ENCODE data around the gene ABL2. TPM values are rescaled to one million over a fixed set of nuclear protein-coding genes. Genes with fewer than 3 reads are reported as not detected.
"Not testable (repeated sequence)": the region's sequence is repeated elsewhere in the genome, so short reads cannot be mapped to it uniquely, and the experiment has no call there.

Gene ABL2
- total RNA-seq, 2 donors from 2014 or later: 20.2 to 28.0 TPM

GRCh38 chr1:179202161-179202560 lies 27.3 kb downstream of the ABL2 start:
- H3K9ac ChIP-seq (ENCODE audit: extremely low read depth, low read length, poor library complexity, severe bottlenecking): no peak overlapping the region
- no peaks in the 10 kb centered on the region for H3K4me1 ChIP-seq (ENCODE audit: control insufficient read depth, insufficient read depth, low read length)
- no peaks in the 10 kb centered on the region for H3K9me3 ChIP-seq (ENCODE audit: control insufficient read depth, low read length)
- no peaks in the 10 kb centered on the region for H3K9me3 Mint-ChIP-seq
- H3K4me1 Mint-ChIP-seq: no peaks in the 10 kb centered on the region
- 96% methylated on average over 1 of the region's 1 CpG; no CpG with 5 or more reads in 1 of the 2 experiments for WGBS, 2 experiments (ENCODE audit: insufficient coverage in 1 of 2, insufficient read length in 1 of 2)
- no peak overlapping the region for H3K4me3 ChIP-seq (ENCODE audit: low read length)
- H3K27ac ChIP-seq (ENCODE audit: low read depth, low read length): no peak overlapping the region
- H3K4me3 Mint-ChIP-seq: no peak overlapping the region
- no peaks in the 10 kb centered on the region for H3K36me3 Mint-ChIP-seq (ENCODE audit: low read depth)
- no peak for DNase-seq
- TF ChIP-seq, protein P1, sequence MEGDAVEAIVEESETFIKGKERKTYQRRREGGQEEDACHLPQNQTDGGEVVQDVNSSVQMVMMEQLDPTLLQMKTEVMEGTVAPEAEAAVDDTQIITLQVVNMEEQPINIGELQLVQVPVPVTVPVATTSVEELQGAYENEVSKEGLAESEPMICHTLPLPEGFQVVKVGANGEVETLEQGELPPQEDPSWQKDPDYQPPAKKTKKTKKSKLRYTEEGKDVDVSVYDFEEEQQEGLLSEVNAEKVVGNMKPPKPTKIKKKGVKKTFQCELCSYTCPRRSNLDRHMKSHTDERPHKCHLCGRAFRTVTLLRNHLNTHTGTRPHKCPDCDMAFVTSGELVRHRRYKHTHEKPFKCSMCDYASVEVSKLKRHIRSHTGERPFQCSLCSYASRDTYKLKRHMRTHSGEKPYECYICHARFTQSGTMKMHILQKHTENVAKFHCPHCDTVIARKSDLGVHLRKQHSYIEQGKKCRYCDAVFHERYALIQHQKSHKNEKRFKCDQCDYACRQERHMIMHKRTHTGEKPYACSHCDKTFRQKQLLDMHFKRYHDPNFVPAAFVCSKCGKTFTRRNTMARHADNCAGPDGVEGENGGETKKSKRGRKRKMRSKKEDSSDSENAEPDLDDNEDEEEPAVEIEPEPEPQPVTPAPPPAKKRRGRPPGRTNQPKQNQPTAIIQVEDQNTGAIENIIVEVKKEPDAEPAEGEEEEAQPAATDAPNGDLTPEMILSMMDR (conservative IDR thresholded peaks at IDR 0.05): no peak
- H3K36me3 ChIP-seq (ENCODE audit: control insufficient read depth, insufficient read depth, low read length): no peaks in the 10 kb centered on the region
- H3K27me3 Mint-ChIP-seq (ENCODE audit: insufficient read depth): no peaks in the 10 kb centered on the region
- H3K27me3 ChIP-seq (ENCODE audit: control insufficient read depth, insufficient read depth, low read length, poor library complexity, severe bottlenecking): no peaks in the 10 kb centered on the region
- no peak overlapping the region for H3K27ac Mint-ChIP-seq

- Mint-ChIP-seq H3K9me3 (no peaks in the 10 kb centered on the region), H3K36me3 (ENCODE audit: low read depth) (no peaks in the 10 kb centered on the region), H3K4me3 (no peak overlapping the region), H3K27me3 (ENCODE audit: insufficient read depth) (no peaks in the 10 kb centered on the region), H3K4me1 (no peaks in the 10 kb centered on the region), H3K27ac (no peak overlapping the region)
- DNase-seq: no peak
- Histone ChIP-seq H3K4me1 (ENCODE audit: control insufficient read depth, insufficient read depth, low read length) (no peaks in the 10 kb centered on the region), H3K27ac (ENCODE audit: low read depth, low read length) (no peak overlapping the region), H3K36me3 (ENCODE audit: control insufficient read depth, insufficient read depth, low read length) (no peaks in the 10 kb centered on the region), H3K27me3 (ENCODE audit: control insufficient read depth, insufficient read depth, low read length, poor library complexity, severe bottlenecking) (no peaks in the 10 kb centered on the region), H3K9ac (ENCODE audit: extremely low read depth, low read length, poor library complexity, severe bottlenecking) (no peak overlapping the region), H3K4me3 (ENCODE audit: low read length) (no peak overlapping the region), H3K9me3 (ENCODE audit: control insufficient read depth, low read length) (no peaks in the 10 kb centered on the region)
- TF ChIP-seq, protein P1 (conservative IDR thresholded peaks at IDR 0.05): no peak
- WGBS, 2 experiments (ENCODE audit: insufficient coverage in 1 of 2, insufficient read length in 1 of 2): 94 to 95% methylated on average over 2 of the region's 2 CpGs
Measured at GRCh38 chr1:179200586-179200985, 28.9 kb downstream of the ABL2 start.

GRCh38 chr1:179197690-179198297 lies 31.7 kb downstream of the ABL2 start:
- H3K27me3 ChIP-seq (ENCODE audit: control insufficient read depth, insufficient read depth, low read length, poor library complexity, severe bottlenecking): no peaks in the 10 kb centered on the region
- Mint-ChIP-seq H3K4me3 (no peak overlapping the region), H3K27ac (no peak overlapping the region)

DNA sequence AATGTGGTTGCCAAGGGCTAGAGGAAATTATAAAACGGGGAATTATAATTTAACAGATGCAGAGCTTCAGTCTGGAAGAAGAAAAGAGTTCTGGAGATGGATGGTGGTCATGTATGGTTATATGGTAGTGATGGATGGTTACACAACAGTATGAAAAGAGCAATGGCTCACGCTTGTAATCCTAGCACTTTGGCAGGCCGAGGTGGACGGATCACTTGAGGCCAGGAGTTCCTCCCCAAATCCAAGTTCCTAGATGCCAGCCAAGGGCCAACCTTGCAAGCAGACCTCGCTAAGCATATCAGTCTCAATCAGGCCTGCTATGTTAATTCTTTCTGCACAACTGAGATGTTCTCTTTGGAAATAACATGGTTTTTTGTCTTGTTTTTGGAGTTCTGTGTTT lies 33.6 kb downstream of the ABL2 start:
- not testable (repeated sequence) for H3K9me3 Mint-ChIP-seq; H3K4me1 ChIP-seq (ENCODE audit: control insufficient read depth, insufficient read depth, low read length); H3K27ac ChIP-seq (ENCODE audit: low read depth, low read length); H3K4me3 Mint-ChIP-seq; H3K27ac Mint-ChIP-seq; H3K9me3 ChIP-seq (ENCODE audit: control insufficient read depth, low read length); H3K27me3 ChIP-seq (ENCODE audit: control insufficient read depth, insufficient read depth, low read length, poor library complexity, severe bottlenecking); H3K4me3 ChIP-seq (ENCODE audit: low read length); H3K9ac ChIP-seq (ENCODE audit: extremely low read depth, low read length, poor library complexity, severe bottlenecking); H3K36me3 ChIP-seq (ENCODE audit: control insufficient read depth, insufficient read depth, low read length); H3K27me3 Mint-ChIP-seq (ENCODE audit: insufficient read depth); H3K36me3 Mint-ChIP-seq (ENCODE audit: low read depth); DNase-seq; H3K4me1 Mint-ChIP-seq
- 94% methylated on average over 2 to 4 of the region's 5 CpGs for WGBS, 2 experiments (ENCODE audit: insufficient coverage in 1 of 2, insufficient read length in 1 of 2)

More at GRCh38 chr1:179197690-179198297, 31.7 kb downstream of the ABL2 start:
- H3K4me3 ChIP-seq (ENCODE audit: low read length): no peak overlapping the region
- Mint-ChIP-seq H3K9me3 (no peaks in the 10 kb centered on the region), H3K4me1 (no peaks in the 10 kb centered on the region), H3K36me3 (ENCODE audit: low read depth) (no peaks in the 10 kb centered on the region), H3K27me3 (ENCODE audit: insufficient read depth) (no peaks in the 10 kb centered on the region)
- H3K9ac ChIP-seq (ENCODE audit: extremely low read depth, low read length, poor library complexity, severe bottlenecking): no peak overlapping the region
- 94 to 95% methylated on average over 12 to 14 of the region's 14 CpGs for WGBS, 2 experiments (ENCODE audit: insufficient coverage in 1 of 2, insufficient read length in 1 of 2)
- no peaks in the 10 kb centered on the region for H3K36me3 ChIP-seq (ENCODE audit: control insufficient read depth, insufficient read depth, low read length)
- H3K4me1 ChIP-seq (ENCODE audit: control insufficient read depth, insufficient read depth, low read length): no peaks in the 10 kb centered on the region
- TF ChIP-seq, protein P1 (conservative IDR thresholded peaks at IDR 0.05): no peak
- no peaks in the 10 kb centered on the region for H3K9me3 ChIP-seq (ENCODE audit: control insufficient read depth, low read length)
- no peak for DNase-seq
- no peak overlapping the region for H3K27ac ChIP-seq (ENCODE audit: low read depth, low read length)

Data from endodermal cell (in vitro differentiated cells).